OCI-LY1 (cell line): ENCODE results near the gene DDHD1.

ENCODE experiments used
- H2AFZ ChIP-seq: fragments of 200-600 bp; sonication (generic), shearing (Covaris generic); 2 replicates; pipeline ENCODE4 v1.6.0; 2014; ENCODE audit warnings: antibody characterized with exemption, mild to moderate bottlenecking, low read length
- H3F3A ChIP-seq: fragments of 200-600 bp; sonication (generic), shearing (Covaris generic); 2 replicates; pipeline ENCODE4 v1.6.0; 2014; ENCODE audit warnings: mild to moderate bottlenecking, antibody characterized with exemption, low read length, moderate library complexity; ENCODE audit not compliant: insufficient read depth
- H3K27ac ChIP-seq: fragments of 200-600 bp; sonication (generic); 2 replicates; pipeline ENCODE4 v1.5.1; 2014; ENCODE audit warnings: low read length, mixed run types, mild to moderate bottlenecking, low read depth; ENCODE audit not compliant: poor library complexity, severe bottlenecking
- H3K27me3 ChIP-seq: fragments of 200-600 bp; sonication (generic); 2 replicates; pipeline ENCODE4 v1.6.0; 2014; ENCODE audit warnings: antibody characterized with exemption, mild to moderate bottlenecking, low read length, moderate library complexity; ENCODE audit not compliant: insufficient read depth
- H3K36me3 ChIP-seq: fragments of 200-600 bp; sonication (generic); 2 replicates; pipeline ENCODE4 v1.6.1; 2014; ENCODE audit warnings: mild to moderate bottlenecking, antibody characterized with exemption, low read length, moderate library complexity, mixed read lengths; ENCODE audit not compliant: insufficient read depth
- H3K4me1 ChIP-seq: fragments of 200-600 bp; sonication (generic); 2 replicates; pipeline ENCODE4 v1.5.1; 2014; ENCODE audit warnings: mild to moderate bottlenecking, low read length, moderate library complexity; ENCODE audit not compliant: insufficient read depth, severe bottlenecking
- H3K4me2 ChIP-seq: fragments of 200-600 bp; sonication (generic), shearing (Covaris generic); 2 replicates; pipeline ENCODE4 v1.6.1; 2014; ENCODE audit warnings: low read length
- H3K4me3 ChIP-seq: fragments of 200-600 bp; sonication (generic); 2 replicates; pipeline ENCODE4 v1.5.1; 2014; ENCODE audit warnings: low read length, low read depth, mild to moderate bottlenecking, mixed read lengths; ENCODE audit not compliant: poor library complexity, severe bottlenecking
- H3K79me2 ChIP-seq: fragments of 200-600 bp; shearing (Covaris generic); 2 replicates; pipeline ENCODE4 v1.6.1; 2016; ENCODE audit warnings: mixed run types, low read length, mixed read lengths; ENCODE audit not compliant: insufficient read depth
- H3K9ac ChIP-seq: fragments of 200-600 bp; sonication (generic), shearing (Covaris generic); 2 replicates; pipeline ENCODE4 v1.6.1; 2014; ENCODE audit warnings: mild to moderate bottlenecking, low read length, mixed read lengths
- H3K9me2 ChIP-seq: fragments of 200-600 bp; sonication (generic), shearing (Covaris generic); 2 replicates; pipeline ENCODE4 v1.6.1; 2014; ENCODE audit warnings: low read depth, mild to moderate bottlenecking, low read length, mixed read lengths
- H3K9me3 ChIP-seq: fragments of 200-600 bp; shearing (Covaris generic); 2 replicates; pipeline ENCODE4 v1.6.1; 2014; ENCODE audit warnings: low read length, mixed read lengths
- H4K20me1 ChIP-seq: fragments of 200-600 bp; sonication (generic), shearing (Covaris generic); 2 replicates; pipeline ENCODE4 v1.6.0; 2016; ENCODE audit warnings: mild to moderate bottlenecking, low read length; ENCODE audit not compliant: insufficient read depth
- CTCF ChIP-seq: fragments of 200-600 bp; sonication (generic), shearing (Covaris generic); IDR thresholded peaks from 2 replicates; pipeline ENCODE4 v1.5.1; 2017; ENCODE audit warnings: mild to moderate bottlenecking, antibody characterized with exemption, low read length, moderate library complexity, mixed read lengths
- EZH2 ChIP-seq: fragments of 200-600 bp; sonication (generic), shearing (Covaris generic); IDR thresholded peaks from 2 replicates; pipeline ENCODE4 v1.8.0; 2017; ENCODE audit warnings: borderline replicate concordance, mixed run types, mild to moderate bottlenecking, antibody characterized with exemption, low read length, moderate library complexity, mixed read lengths

DDHD1 gene

GRCh38 chr14:52995998-52996397 is 157.1 kb downstream of the DDHD1 start:
- H3K4me3 ChIP-seq, result no peak overlapping the region
- no peak for TF ChIP-seq CTCF
- no peak for TF ChIP-seq EZH2
- H3K9me3 ChIP-seq, result no peaks in the 10 kb centered on the region
- no peak overlapping the region for H3K9ac ChIP-seq
- no peaks in the 10 kb centered on the region for H3K36me3 ChIP-seq
- peaks cover 7% of the 10 kb centered on the region for H3K4me1 ChIP-seq
- no peak overlapping the region for H3K4me2 ChIP-seq
- H2AFZ ChIP-seq, result no peak overlapping the region
- H3K79me2 ChIP-seq, result no peaks in the 10 kb centered on the region
- no peaks in the 10 kb centered on the region for H3F3A ChIP-seq
- no peaks in the 10 kb centered on the region for H3K9me2 ChIP-seq
- no peaks in the 10 kb centered on the region for H4K20me1 ChIP-seq
- no peak overlapping the region for H3K27ac ChIP-seq
- H3K27me3 ChIP-seq, result no peaks in the 10 kb centered on the region

- Histone ChIP-seq H3K9ac (no peak overlapping the region), H2AFZ (no peak overlapping the region), H3K4me2 (no peak overlapping the region), H3K27me3 (no peaks in the 10 kb centered on the region), H3K4me1 (peaks cover 7% of the 10 kb centered on the region), H3K27ac (no peak overlapping the region), H3F3A (no peaks in the 10 kb centered on the region), H3K79me2 (no peaks in the 10 kb centered on the region), H3K36me3 (no peaks in the 10 kb centered on the region), H3K4me3 (no peak overlapping the region), H3K9me3 (no peaks in the 10 kb centered on the region), H4K20me1 (no peaks in the 10 kb centered on the region), H3K9me2 (no peaks in the 10 kb centered on the region)
- no peak for TF ChIP-seq CTCF
- no peak for TF ChIP-seq EZH2
These were observed 160.8 kb downstream of the DDHD1 start for GRCh38 chr14:52992236-52992870.

- TF ChIP-seq EZH2, result no peak
- TF ChIP-seq CTCF, result no peak
- H3K9me3 ChIP-seq, result no peaks in the 10 kb centered on the region
These were observed 165.0 kb downstream of the DDHD1 start for GRCh38 chr14:52988139-52988538.

More at GRCh38 chr14:52988139-52988538, 165.0 kb downstream of the DDHD1 start:
- Histone ChIP-seq H3K4me3 (no peak overlapping the region), H3K36me3 (no peaks in the 10 kb centered on the region), H3F3A (no peaks in the 10 kb centered on the region), H3K79me2 (no peaks in the 10 kb centered on the region), H2AFZ (no peak overlapping the region), H3K4me2 (no peak overlapping the region), H3K9ac (no peak overlapping the region), H4K20me1 (no peaks in the 10 kb centered on the region), H3K27me3 (no peaks in the 10 kb centered on the region), H3K27ac (no peak overlapping the region), H3K9me2 (no peaks in the 10 kb centered on the region), H3K4me1 (no peaks in the 10 kb centered on the region)
